ENCODE measurements around the gene TTI1. TPM values are rescaled to one million over a fixed set of nuclear protein-coding genes. Genes with fewer than 3 reads are reported as not detected.

The TTI1 gene
- total RNA-seq, 1 donor from 2014 or later = 13.4 TPM

GRCh38 chr20:37961066-37961465 is 72.2 kb downstream of the TTI1 start:
- no peak overlapping the region for H2AFZ ChIP-seq (ENCODE audit: low read depth, low read length)
- no peaks in the 10 kb centered on the region for H3K9me3 Mint-ChIP-seq (ENCODE audit: unreplicated experiment)
- no peak for FAIRE-seq
- no peak for DNase-seq (ENCODE audit: low read depth)
- peaks cover 19% of the 10 kb centered on the region for H3K27me3 Mint-ChIP-seq (ENCODE audit: low read depth, unreplicated experiment)
- H3K36me3 Mint-ChIP-seq (ENCODE audit: low read depth, unreplicated experiment) = no peaks in the 10 kb centered on the region
- H3K4me3 ChIP-seq (ENCODE audit: insufficient read depth, low read depth, low read length) = no peak overlapping the region
- no peak overlapping the region for H3K27ac ChIP-seq (ENCODE audit: low read depth, low read length)
- no peak overlapping the region for H3K4me2 ChIP-seq (ENCODE audit: low read length)
- TF ChIP-seq, protein P1, sequence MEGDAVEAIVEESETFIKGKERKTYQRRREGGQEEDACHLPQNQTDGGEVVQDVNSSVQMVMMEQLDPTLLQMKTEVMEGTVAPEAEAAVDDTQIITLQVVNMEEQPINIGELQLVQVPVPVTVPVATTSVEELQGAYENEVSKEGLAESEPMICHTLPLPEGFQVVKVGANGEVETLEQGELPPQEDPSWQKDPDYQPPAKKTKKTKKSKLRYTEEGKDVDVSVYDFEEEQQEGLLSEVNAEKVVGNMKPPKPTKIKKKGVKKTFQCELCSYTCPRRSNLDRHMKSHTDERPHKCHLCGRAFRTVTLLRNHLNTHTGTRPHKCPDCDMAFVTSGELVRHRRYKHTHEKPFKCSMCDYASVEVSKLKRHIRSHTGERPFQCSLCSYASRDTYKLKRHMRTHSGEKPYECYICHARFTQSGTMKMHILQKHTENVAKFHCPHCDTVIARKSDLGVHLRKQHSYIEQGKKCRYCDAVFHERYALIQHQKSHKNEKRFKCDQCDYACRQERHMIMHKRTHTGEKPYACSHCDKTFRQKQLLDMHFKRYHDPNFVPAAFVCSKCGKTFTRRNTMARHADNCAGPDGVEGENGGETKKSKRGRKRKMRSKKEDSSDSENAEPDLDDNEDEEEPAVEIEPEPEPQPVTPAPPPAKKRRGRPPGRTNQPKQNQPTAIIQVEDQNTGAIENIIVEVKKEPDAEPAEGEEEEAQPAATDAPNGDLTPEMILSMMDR (IDR thresholded peaks at IDR 0.05; ENCODE audit: insufficient read depth, low read depth, low read length) = no peak
- TF ChIP-seq EZH2 (IDR thresholded peaks at IDR 0.05; ENCODE audit: insufficient read depth, low read length) = no peak
- H3K79me2 ChIP-seq (ENCODE audit: insufficient read depth, low read length) = no peaks in the 10 kb centered on the region
- H3K27me3 ChIP-seq (ENCODE audit: insufficient read depth, low read length) = peaks cover 20% of the 10 kb centered on the region
- no peak overlapping the region for H3K4me3 Mint-ChIP-seq (ENCODE audit: unreplicated experiment)
- H3K36me3 ChIP-seq (ENCODE audit: insufficient read depth, low read length) = no peaks in the 10 kb centered on the region
- H4K20me1 ChIP-seq (ENCODE audit: insufficient read depth, low read length) = no peaks in the 10 kb centered on the region
- H3K27ac Mint-ChIP-seq (ENCODE audit: unreplicated experiment) = no peak overlapping the region
- no peaks in the 10 kb centered on the region for H3K9me3 ChIP-seq (ENCODE audit: insufficient read depth, low read depth, low read length)
- H3K4me1 ChIP-seq (ENCODE audit: insufficient read depth, low read length) = no peaks in the 10 kb centered on the region
- H3K9ac ChIP-seq (ENCODE audit: low read length) = no peak overlapping the region
- no peaks in the 10 kb centered on the region for H3K4me1 Mint-ChIP-seq (ENCODE audit: low read depth, unreplicated experiment)

DNA sequence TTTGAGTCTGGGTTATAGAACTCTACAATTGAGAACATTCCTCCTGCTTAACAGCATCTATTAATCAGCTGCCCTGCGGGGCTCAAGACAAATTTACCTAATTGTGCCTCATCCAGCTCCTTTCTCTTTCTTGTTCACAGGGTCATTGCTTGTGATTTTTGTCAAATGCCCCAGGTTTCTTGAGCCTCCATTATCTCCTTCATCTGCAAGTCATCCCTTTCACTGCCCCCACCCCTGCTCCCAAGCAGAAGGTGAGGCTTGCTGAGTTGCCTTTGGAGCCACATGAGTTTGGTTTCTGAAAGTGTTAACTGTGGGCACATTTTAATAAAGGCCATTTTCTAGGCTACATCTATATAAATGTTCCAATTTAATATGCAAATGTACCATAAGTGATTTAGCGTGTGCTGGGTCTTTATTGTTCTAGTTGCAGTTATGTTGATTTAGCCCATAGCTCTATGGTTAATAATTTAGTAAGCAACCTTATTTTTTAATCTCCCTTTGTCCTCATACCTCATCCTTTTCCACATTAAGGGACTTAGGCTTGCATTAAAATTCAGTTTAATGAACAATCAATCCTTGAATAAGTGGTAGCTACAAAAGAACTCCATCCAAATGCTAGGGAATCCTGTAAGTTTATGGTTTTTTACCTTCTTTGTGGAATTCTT is 74.3 kb downstream of the TTI1 start:
- Histone ChIP-seq H4K20me1 (ENCODE audit: insufficient read depth, low read length) (no peaks in the 10 kb centered on the region), H3K27ac (ENCODE audit: low read depth, low read length) (no peak overlapping the region), H3K4me2 (ENCODE audit: low read length) (no peak overlapping the region), H2AFZ (ENCODE audit: low read depth, low read length) (no peak overlapping the region), H3K9ac (ENCODE audit: low read length) (no peak overlapping the region), H3K36me3 (ENCODE audit: insufficient read depth, low read length) (no peaks in the 10 kb centered on the region), H3K4me3 (ENCODE audit: insufficient read depth, low read depth, low read length) (no peak overlapping the region), H3K4me1 (ENCODE audit: insufficient read depth, low read length) (no peaks in the 10 kb centered on the region), H3K27me3 (ENCODE audit: insufficient read depth, low read length) (peaks cover 23% of the 10 kb centered on the region), H3K9me3 (ENCODE audit: insufficient read depth, low read depth, low read length) (no peaks in the 10 kb centered on the region), H3K79me2 (ENCODE audit: insufficient read depth, low read length) (no peaks in the 10 kb centered on the region)
- no peak for TF ChIP-seq EZH2 (IDR thresholded peaks at IDR 0.05; ENCODE audit: insufficient read depth, low read length)
- TF ChIP-seq, protein P1 (IDR thresholded peaks at IDR 0.05; ENCODE audit: insufficient read depth, low read depth, low read length) = no peak
- Mint-ChIP-seq H3K27me3 (ENCODE audit: low read depth, unreplicated experiment) (peaks cover 16% of the 10 kb centered on the region), H3K36me3 (ENCODE audit: low read depth, unreplicated experiment) (no peaks in the 10 kb centered on the region), H3K4me1 (ENCODE audit: low read depth, unreplicated experiment) (no peaks in the 10 kb centered on the region), H3K4me3 (ENCODE audit: unreplicated experiment) (no peak overlapping the region), H3K27ac (ENCODE audit: unreplicated experiment) (no peak overlapping the region), H3K9me3 (ENCODE audit: unreplicated experiment) (no peaks in the 10 kb centered on the region)
- DNase-seq (ENCODE audit: low read depth) (no peak), FAIRE-seq (no peak)

DNA sequence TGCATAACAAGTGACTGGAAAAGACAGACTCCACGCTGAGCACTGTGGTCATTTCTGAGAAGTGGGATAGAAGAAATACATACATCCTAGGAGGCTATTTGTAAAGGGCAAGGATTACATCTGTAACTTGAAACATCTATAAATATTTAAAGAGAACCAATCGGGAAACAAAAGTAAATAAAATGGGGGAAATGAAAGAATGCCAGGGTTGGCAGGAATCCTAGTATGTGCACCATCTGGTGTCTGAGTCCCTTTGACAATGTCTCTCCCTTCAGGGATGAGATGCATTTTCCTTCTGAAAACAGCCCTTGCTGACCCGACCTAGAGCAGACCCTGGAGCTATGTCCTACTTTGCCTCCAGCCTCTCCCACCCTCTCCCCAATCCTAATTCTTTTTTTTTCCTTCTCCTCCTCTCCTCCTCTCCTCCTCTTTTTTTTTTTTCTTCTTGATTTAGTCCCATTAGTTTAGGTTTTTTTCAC is 77.1 kb downstream of the TTI1 start:
- DNase-seq (ENCODE audit: low read depth) (no peak), FAIRE-seq (no peak)
- no peaks in the 10 kb centered on the region for H3K36me3 ChIP-seq (ENCODE audit: insufficient read depth, low read length)
- no peaks in the 10 kb centered on the region for H3K9me3 ChIP-seq (ENCODE audit: insufficient read depth, low read depth, low read length)
- H3K9ac ChIP-seq (ENCODE audit: low read length) = no peak overlapping the region
- Mint-ChIP-seq H3K36me3 (ENCODE audit: low read depth, unreplicated experiment) (no peaks in the 10 kb centered on the region), H3K27ac (ENCODE audit: unreplicated experiment) (no peak overlapping the region), H3K9me3 (ENCODE audit: unreplicated experiment) (peaks cover 3% of the 10 kb centered on the region), H3K27me3 (ENCODE audit: low read depth, unreplicated experiment) (peaks cover 15% of the 10 kb centered on the region), H3K4me3 (ENCODE audit: unreplicated experiment) (no peak overlapping the region), H3K4me1 (ENCODE audit: low read depth, unreplicated experiment) (no peaks in the 10 kb centered on the region)
- H3K4me2 ChIP-seq (ENCODE audit: low read length) = no peak overlapping the region
- no peak for TF ChIP-seq EZH2 (IDR thresholded peaks at IDR 0.05; ENCODE audit: insufficient read depth, low read length)
- TF ChIP-seq, protein P1 (IDR thresholded peaks at IDR 0.05; ENCODE audit: insufficient read depth, low read depth, low read length) = no peak
- no peak overlapping the region for H3K27ac ChIP-seq (ENCODE audit: low read depth, low read length)
- H3K79me2 ChIP-seq (ENCODE audit: insufficient read depth, low read length) = no peaks in the 10 kb centered on the region
- no peak overlapping the region for H2AFZ ChIP-seq (ENCODE audit: low read depth, low read length)
- no peaks in the 10 kb centered on the region for H3K4me1 ChIP-seq (ENCODE audit: insufficient read depth, low read length)
- no peak overlapping the region for H3K4me3 ChIP-seq (ENCODE audit: insufficient read depth, low read depth, low read length)
- peaks cover 21% of the 10 kb centered on the region for H3K27me3 ChIP-seq (ENCODE audit: insufficient read depth, low read length)
- no peaks in the 10 kb centered on the region for H4K20me1 ChIP-seq (ENCODE audit: insufficient read depth, low read length)
